ENCODE data around the gene SLX4.

GRCh38 chr16:3601614-3602319 lies 9.6 kb downstream of the SLX4 start:
- TF ChIP-seq POLR2A (IDR thresholded peaks at IDR 0.05) (no peak), CTCF (IDR thresholded peaks at IDR 0.05) (no peak)
